COLO829 (cell line): ENCODE data around the gene MED13L.

Experiments used
- DNase-seq: peaks from one replicate; pipeline ENCODE4 v3.0.0; 2012; ENCODE audit warnings: low spot score

The MED13L gene

GRCh38 chr12:116127859-116128258 lies 149.6 kb downstream of the MED13L start:
- DNase-seq = no peak

GRCh38 chr12:116126610-116127009 lies 150.9 kb downstream of the MED13L start:
- DNase-seq = no peak

- no peak for DNase-seq
Measured at GRCh38 chr12:116125956-116126566, 151.4 kb downstream of the MED13L start.

- DNase-seq = no peak
Measured at GRCh38 chr12:116125084-116125483, 152.4 kb downstream of the MED13L start.

GRCh38 chr12:116123451-116124258 lies 153.8 kb downstream of the MED13L start:
- DNase-seq = peak; percentile 63

GRCh38 chr12:116122628-116123027 lies 154.9 kb downstream of the MED13L start:
- DNase-seq = no peak

- DNase-seq = no peak
Measured at GRCh38 chr12:116121453-116121871, 156.0 kb downstream of the MED13L start.

- no peak for DNase-seq
Measured at GRCh38 chr12:116116650-116117424, 160.7 kb downstream of the MED13L start.

- no peak for DNase-seq
Measured at GRCh38 chr12:116113398-116114130, 163.9 kb downstream of the MED13L start.

GRCh38 chr12:116106870-116107269 lies 170.6 kb downstream of the MED13L start:
- DNase-seq = no peak

GRCh38 chr12:116104167-116104767 lies 173.2 kb downstream of the MED13L start:
- DNase-seq = no peak

- no peak for DNase-seq
Measured at GRCh38 chr12:116101991-116102390, 175.5 kb downstream of the MED13L start.

GRCh38 chr12:116099652-116100432 lies 177.7 kb downstream of the MED13L start:
- DNase-seq = no peak

- no peak for DNase-seq
Measured at GRCh38 chr12:116096874-116097273, 180.6 kb downstream of the MED13L start.

- no peak for DNase-seq
Measured at GRCh38 chr12:116094475-116094874, 183.0 kb downstream of the MED13L start.

GRCh38 chr12:116093915-116094314 lies 183.6 kb downstream of the MED13L start:
- no peak for DNase-seq

GRCh38 chr12:116092776-116093175 lies 184.7 kb downstream of the MED13L start:
- no peak for DNase-seq

GRCh38 chr12:116092162-116092561 lies 185.3 kb downstream of the MED13L start:
- no peak for DNase-seq

GRCh38 chr12:116091579-116091978 lies 185.9 kb downstream of the MED13L start:
- no peak for DNase-seq

GRCh38 chr12:116090516-116090915 lies 187.0 kb downstream of the MED13L start:
- DNase-seq = peak; percentile 88

GRCh38 chr12:116089080-116089479 lies 188.4 kb downstream of the MED13L start:
- no peak for DNase-seq
